H9 (cell line): ENCODE measurements around the gene LMTK2. TPM values are rescaled to one million over a fixed set of nuclear protein-coding genes. Genes with fewer than 3 reads are reported as not detected.

ENCODE experiments used
- DNase-seq: peaks from one replicate; pipeline ENCODE4 v3.0.0-alpha.2; 2017
- H2AFZ ChIP-seq: one replicate; pipeline ENCODE4 v1.6.1; 2013; ENCODE audit warnings: mild to moderate bottlenecking, low read length, control low read depth, moderate library complexity
- H2AK5ac ChIP-seq: 2 replicates; pipeline ENCODE4 v1.6.1; 2013; ENCODE audit warnings: low read length, control low read depth, mixed read lengths; ENCODE audit not compliant: insufficient read length
- H2BK120ac ChIP-seq: one replicate; pipeline ENCODE4 v1.6.1; 2013; ENCODE audit warnings: low read depth, mild to moderate bottlenecking, low read length, control low read depth, inconsistent platforms; ENCODE audit not compliant: poor library complexity, severe bottlenecking
- H2BK12ac ChIP-seq: 2 replicates; pipeline ENCODE4 v1.6.1; 2013; ENCODE audit warnings: low read length, control low read depth, mixed read lengths, low read depth; ENCODE audit not compliant: insufficient read length
- H2BK15ac ChIP-seq: 2 replicates; pipeline ENCODE4 v1.6.1; 2013; ENCODE audit warnings: low read depth, low read length, control low read depth
- H2BK20ac ChIP-seq: one replicate; pipeline ENCODE4 v1.6.1; 2013; ENCODE audit warnings: low read depth, mild to moderate bottlenecking, low read length, control low read depth, inconsistent platforms; ENCODE audit not compliant: poor library complexity, severe bottlenecking
- H2BK5ac ChIP-seq: 2 replicates; pipeline ENCODE4 v1.6.1; 2013; ENCODE audit warnings: low read length, control low read depth, mixed read lengths; ENCODE audit not compliant: insufficient read length
- H3K14ac ChIP-seq: 2 replicates; pipeline ENCODE4 v1.6.1; 2013; ENCODE audit warnings: low read length, control low read depth; ENCODE audit not compliant: insufficient read depth
- H3K18ac ChIP-seq: 2 replicates; pipeline ENCODE4 v1.6.1; 2013; ENCODE audit warnings: low read depth, mild to moderate bottlenecking, mixed read lengths, low read length, control low read depth; ENCODE audit not compliant: insufficient read length
- H3K23ac ChIP-seq: 2 replicates; pipeline ENCODE4 v1.6.1; 2013; ENCODE audit warnings: low read length, control low read depth, mixed read lengths, low read depth; ENCODE audit not compliant: insufficient read length
- H3K23me2 ChIP-seq: 2 replicates; pipeline ENCODE4 v1.6.1; 2013; ENCODE audit warnings: low read depth, mild to moderate bottlenecking, mixed read lengths, low read length, control low read depth; ENCODE audit not compliant: insufficient read length, poor library complexity, severe bottlenecking
- H3K27ac ChIP-seq: 2 replicates; pipeline ENCODE4 v1.5.1; 2013; ENCODE audit warnings: low read length, control low read depth, mixed read lengths, low read depth; ENCODE audit not compliant: insufficient read length
- H3K27me3 ChIP-seq: 2 replicates; pipeline ENCODE4 v1.6.1; 2013; ENCODE audit warnings: low read length, control low read depth, inconsistent platforms; ENCODE audit not compliant: insufficient read depth
- H3K4ac ChIP-seq: 2 replicates; pipeline ENCODE4 v1.6.1; 2013; ENCODE audit warnings: low read depth, mild to moderate bottlenecking, control low read depth, inconsistent platforms, low read length, moderate library complexity
- H3K4me1 ChIP-seq: 2 replicates; pipeline ENCODE4 v1.6.1; 2013; ENCODE audit warnings: low read length, control low read depth, inconsistent platforms; ENCODE audit not compliant: insufficient read depth
- H3K4me2 ChIP-seq: 2 replicates; pipeline ENCODE4 v1.6.1; 2013; ENCODE audit warnings: low read length, control low read depth, mixed read lengths; ENCODE audit not compliant: insufficient read length, insufficient read depth
- H3K56ac ChIP-seq: 2 replicates; pipeline ENCODE4 v1.6.1; 2013; ENCODE audit warnings: low read depth, mild to moderate bottlenecking, mixed read lengths, low read length, control low read depth; ENCODE audit not compliant: insufficient read length
- H3K79me1 ChIP-seq: 2 replicates; pipeline ENCODE4 v1.6.1; 2013; ENCODE audit warnings: low read depth, mild to moderate bottlenecking, moderate library complexity, low read length, control low read depth, inconsistent platforms; ENCODE audit not compliant: insufficient read depth, poor library complexity, severe bottlenecking
- H3K79me2 ChIP-seq: 2 replicates; pipeline ENCODE4 v1.6.1; 2013; ENCODE audit warnings: low read length, control low read depth, inconsistent platforms; ENCODE audit not compliant: insufficient read depth
- H3K9ac ChIP-seq: 2 replicates; pipeline ENCODE4 v1.6.1; 2013; ENCODE audit warnings: low read length, control low read depth, mixed read lengths; ENCODE audit not compliant: insufficient read length; ENCODE audit errors: extremely low read depth
- H3K9me3 ChIP-seq: one replicate; pipeline ENCODE4 v1.6.1; 2013; ENCODE audit warnings: low read depth, low read length, inconsistent platforms; ENCODE audit not compliant: control insufficient read depth
- H3T11ph ChIP-seq: one replicate; pipeline ENCODE4 v1.6.1; 2013; ENCODE audit warnings: mild to moderate bottlenecking, low read length, control low read depth, inconsistent platforms
- H4K20me1 ChIP-seq: one replicate; pipeline ENCODE4 v1.6.1; 2013; ENCODE audit not compliant: control insufficient read depth, insufficient read length, insufficient read depth
- H4K5ac ChIP-seq: 2 replicates; pipeline ENCODE4 v1.6.1; 2013; ENCODE audit warnings: low read depth, mild to moderate bottlenecking, mixed read lengths, low read length, control low read depth; ENCODE audit not compliant: insufficient read length
- H4K8ac ChIP-seq: replicated peaks from 2 replicates; pipeline ENCODE4 v1.6.1; 2013; ENCODE audit warnings: low read length, control low read depth, mixed read lengths, low read depth; ENCODE audit not compliant: insufficient read length
- H4K91ac ChIP-seq: 2 replicates; pipeline ENCODE4 v1.6.1; 2013; ENCODE audit warnings: low read depth, mild to moderate bottlenecking, moderate library complexity, mixed read lengths, low read length, control low read depth; ENCODE audit not compliant: insufficient read length
- H3K27ac Mint-ChIP-seq, 3 experiments: 2 replicates in 2 of 3; 3 replicates in 1 of 3; pipeline ENCODE4 v1.8.0; 2020 to 2021; ENCODE audit warnings: mixed read lengths in 3 of 3, mild to moderate bottlenecking in 1 of 3, moderate library complexity in 1 of 3
- H3K27me3 Mint-ChIP-seq: 2 replicates; pipeline ENCODE4 v1.8.0; 2021; ENCODE audit warnings: low read depth, mild to moderate bottlenecking, moderate library complexity, mixed read lengths
- H3K36me3 Mint-ChIP-seq, 3 experiments: 2 replicates in 2 of 3; 3 replicates in 1 of 3; pipeline ENCODE4 v1.8.0; 2020 to 2021; ENCODE audit warnings: low read depth in 3 of 3, mixed read lengths in 3 of 3; ENCODE audit not compliant: insufficient read depth in 1 of 3
- H3K4me1 Mint-ChIP-seq, 2 experiments: 2 replicates each; pipeline ENCODE4 v1.8.0; 2020; ENCODE audit warnings: mixed read lengths in 2 of 2
- H3K4me3 Mint-ChIP-seq, 2 experiments: 2 replicates in 1 of 2; 3 replicates in 1 of 2; pipeline ENCODE4 v1.8.0; 2020 to 2021; ENCODE audit warnings: mild to moderate bottlenecking in 2 of 2, mixed read lengths in 2 of 2, moderate library complexity in 1 of 2
- H3K9me3 Mint-ChIP-seq, 2 experiments: 2 replicates in 1 of 2; 3 replicates in 1 of 2; pipeline ENCODE4 v1.8.0; 2020; ENCODE audit warnings: mild to moderate bottlenecking in 2 of 2, mixed read lengths in 2 of 2, moderate library complexity in 1 of 2
- WGBS: extraction: QIAGEN DNeasy Blood & Tissue Kit; methylation state at CpG from one replicate; pipeline ENCODE4 v1.1.7; 2013; ENCODE audit warnings: missing lambda C conversion rate, low lambda C conversion rate, mixed read lengths; ENCODE audit not compliant: insufficient read length; ENCODE audit errors: extremely low coverage; 5-methylcytosine and 5-hydroxymethylcytosine counted together
- total RNA-seq: library from RNA; stranded (reverse); gene quantifications from 2 replicates; pipeline ENCODE4 v1.2.1, GENCODE V29; 2021
- TF ChIP-seq, protein P1 (sequence below): fragments of 200-600 bp; sonication (generic); conservative IDR thresholded peaks from 3 replicates; pipeline ENCODE4 v1.8.0; 2021; ENCODE audit warnings: antibody characterized with exemption, mild to moderate bottlenecking

Gene LMTK2
- total RNA-seq, 1 experiment from 2014 or later: 24.9 TPM

DNA sequence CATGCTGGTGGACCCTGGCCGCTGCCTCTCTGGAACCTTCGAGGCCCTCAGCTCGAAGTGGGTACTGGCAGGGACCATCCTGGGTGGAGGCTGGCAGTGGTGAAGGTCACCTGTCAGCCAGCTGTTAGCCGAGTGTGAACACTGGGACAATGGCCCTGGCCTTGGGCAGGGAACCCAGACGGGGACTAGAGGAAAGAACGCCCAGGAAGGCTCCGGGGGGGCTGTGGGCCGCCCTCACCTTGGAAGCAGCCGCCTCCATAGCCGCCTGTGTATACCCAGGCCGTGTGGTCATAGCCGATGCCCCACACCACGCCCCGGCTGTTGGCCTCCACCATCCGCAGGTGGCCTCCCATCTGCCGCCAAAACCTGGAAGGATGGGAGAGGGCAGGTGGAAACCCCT is 122.1 kb downstream of the LMTK2 start:
- 0 out of 7 replicates have a peak overlapping the region, but pooled peaks of 1 of the 3 experiments have one; percentile 64 for H3K27ac Mint-ChIP-seq
- Histone ChIP-seq H2BK5ac (no peak overlapping the region), H3T11ph (no peak overlapping the region), H2BK15ac (no peak overlapping the region; the same call in 1 of the 2 replicates), H3K4me1 (no peaks in the 10 kb centered on the region), H4K91ac (no peak overlapping the region), H3K9ac (no peak overlapping the region), H4K20me1 (no peaks in the 10 kb centered on the region), H2AK5ac (no peak overlapping the region), H3K18ac (no peak overlapping the region), H3K79me1 (no peaks in the 10 kb centered on the region), H2BK20ac (no peak overlapping the region), H3K27ac (no peak overlapping the region), H3K56ac (no peak overlapping the region), H3K23ac (no peak overlapping the region), H4K5ac (no peak overlapping the region), H3K14ac (no peak overlapping the region), H3K23me2 (no peaks in the 10 kb centered on the region), H3K4ac (no peak overlapping the region), H3K9me3 (no peaks in the 10 kb centered on the region), H3K27me3 (no peaks in the 10 kb centered on the region), H3K4me2 (no peak overlapping the region), H2AFZ (no peak overlapping the region), H4K8ac (no peak overlapping the region), H2BK12ac (no peak overlapping the region), H3K79me2 (no peaks in the 10 kb centered on the region), H2BK120ac (no peak overlapping the region)
- peaks cover 0 to 6% (median 0%) of the 10 kb centered on the region in 3 experiments; a peak in 2 of 7 replicates for H3K36me3 Mint-ChIP-seq
- no peaks in the 10 kb centered on the region; a peak in 1 of 5 replicates for H3K9me3 Mint-ChIP-seq
- WGBS: no CpG with 5 or more reads among the region's 16 CpGs
- H3K4me1 Mint-ChIP-seq: peaks cover 0 to 3% of the 10 kb centered on the region in 2 experiments; a peak in 1 of 4 replicates
- no peak overlapping the region for H3K4me3 Mint-ChIP-seq
- H3K27me3 Mint-ChIP-seq: no peaks in the 10 kb centered on the region
- no peak for DNase-seq
- TF ChIP-seq, protein P1, sequence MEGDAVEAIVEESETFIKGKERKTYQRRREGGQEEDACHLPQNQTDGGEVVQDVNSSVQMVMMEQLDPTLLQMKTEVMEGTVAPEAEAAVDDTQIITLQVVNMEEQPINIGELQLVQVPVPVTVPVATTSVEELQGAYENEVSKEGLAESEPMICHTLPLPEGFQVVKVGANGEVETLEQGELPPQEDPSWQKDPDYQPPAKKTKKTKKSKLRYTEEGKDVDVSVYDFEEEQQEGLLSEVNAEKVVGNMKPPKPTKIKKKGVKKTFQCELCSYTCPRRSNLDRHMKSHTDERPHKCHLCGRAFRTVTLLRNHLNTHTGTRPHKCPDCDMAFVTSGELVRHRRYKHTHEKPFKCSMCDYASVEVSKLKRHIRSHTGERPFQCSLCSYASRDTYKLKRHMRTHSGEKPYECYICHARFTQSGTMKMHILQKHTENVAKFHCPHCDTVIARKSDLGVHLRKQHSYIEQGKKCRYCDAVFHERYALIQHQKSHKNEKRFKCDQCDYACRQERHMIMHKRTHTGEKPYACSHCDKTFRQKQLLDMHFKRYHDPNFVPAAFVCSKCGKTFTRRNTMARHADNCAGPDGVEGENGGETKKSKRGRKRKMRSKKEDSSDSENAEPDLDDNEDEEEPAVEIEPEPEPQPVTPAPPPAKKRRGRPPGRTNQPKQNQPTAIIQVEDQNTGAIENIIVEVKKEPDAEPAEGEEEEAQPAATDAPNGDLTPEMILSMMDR: no peak
